CD14-positive monocyte (primary cell): ENCODE measurements around the gene TMPRSS12. TPM values are rescaled to one million over a fixed set of nuclear protein-coding genes. Genes with fewer than 3 reads are reported as not detected.
A peak's percentile ranks its signal among the peaks of the same experiment; 100 is the strongest.

Experiments
- DNase-seq, 3 donors: peaks; one replicate each; pipeline ENCODE4 v3.0.0-alpha.2; 2011 to 2022
- H2AFZ ChIP-seq: 2 replicates; pipeline ENCODE4 v1.6.0; 2012; ENCODE audit warnings: mild to moderate bottlenecking, low read depth, low read length, inconsistent platforms; ENCODE audit not compliant: insufficient read depth, poor library complexity, severe bottlenecking
- H3K27ac ChIP-seq, 2 donors: 1 replicate in 1 of 2; 2 replicates in 1 of 2; pipeline ENCODE4 v1.5.1; 2012 to 2013; ENCODE audit warnings: low read length in 2 of 2, control low read depth in 1 of 2, inconsistent platforms in 1 of 2, low read depth in 1 of 2, mild to moderate bottlenecking in 1 of 2
- H3K27me3 ChIP-seq, 2 donors: one replicate each; pipeline versions ENCODE4 v1.6.0 to v1.6.1; 2011 to 2013; ENCODE audit warnings: low read length in 2 of 2; ENCODE audit not compliant: control insufficient read depth in 2 of 2, insufficient read depth in 2 of 2
- H3K36me3 ChIP-seq, 2 donors: replicated peaks in 1 of 2; 1 replicate in 1 of 2; 2 replicates in 1 of 2; pipeline versions ENCODE4 v1.5.1 to v1.6.1; 2012 to 2013; ENCODE audit warnings: low read length in 2 of 2, control low read depth in 1 of 2, inconsistent platforms in 1 of 2, mild to moderate bottlenecking in 1 of 2; ENCODE audit not compliant: insufficient read depth in 2 of 2, control insufficient read depth in 1 of 2
- H3K4me1 ChIP-seq, 2 donors: 1 replicate in 1 of 2; 2 replicates in 1 of 2; pipeline versions ENCODE4 v1.5.1 to v1.6.1; 2012 to 2013; ENCODE audit warnings: low read length in 2 of 2, control low read depth in 1 of 2, inconsistent platforms in 1 of 2, mild to moderate bottlenecking in 1 of 2, moderate library complexity in 1 of 2; ENCODE audit not compliant: insufficient read depth in 2 of 2, control insufficient read depth in 1 of 2
- H3K4me2 ChIP-seq: replicated peaks from 2 replicates; pipeline ENCODE3; 2012; ENCODE audit warnings: low read length, moderate library complexity, mild to moderate bottlenecking; ENCODE audit not compliant: poor library complexity, severe bottlenecking; ENCODE audit errors: extremely low read depth
- H3K4me3 ChIP-seq, 3 experiments: fragments of 200-600 bp in 1 of 3; sonication (generic) in 1 of 3; replicated peaks in 1 of 3; 1 replicate in 2 of 3; 2 replicates in 1 of 3; pipeline ENCODE4 v1.5.1; 2011 to 2013; ENCODE audit warnings: low read length in 3 of 3, mild to moderate bottlenecking in 3 of 3, control low read depth in 2 of 3, low read depth in 2 of 3, inconsistent platforms in 1 of 3, moderate library complexity in 1 of 3
- H3K79me2 ChIP-seq: 2 replicates; pipeline ENCODE4 v1.6.0; 2012; ENCODE audit warnings: mild to moderate bottlenecking, control low read depth, inconsistent platforms, low read length, moderate library complexity; ENCODE audit not compliant: insufficient read depth
- H3K9ac ChIP-seq: 2 replicates; pipeline ENCODE4 v1.6.0; 2017; ENCODE audit warnings: low read length, mild to moderate bottlenecking; ENCODE audit not compliant: insufficient read depth, poor library complexity, severe bottlenecking
- H3K9me3 ChIP-seq, 2 donors: replicated peaks in 1 of 2; 1 replicate in 1 of 2; 2 replicates in 1 of 2; pipeline versions ENCODE4 v1.5.1 to v1.6.1; 2012 to 2013; ENCODE audit warnings: low read length in 2 of 2, control low read depth in 1 of 2; ENCODE audit not compliant: control insufficient read depth in 1 of 2, insufficient read depth in 1 of 2
- H4K20me1 ChIP-seq: 2 replicates; pipeline ENCODE4 v1.6.0; 2012; ENCODE audit warnings: mild to moderate bottlenecking, low read length, control low read depth, moderate library complexity; ENCODE audit not compliant: insufficient read depth
- H3K27ac Mint-ChIP-seq, 7 donors: one replicate each; pipeline ENCODE4 v1.8.0; 2020; ENCODE audit warnings: mild to moderate bottlenecking in 7 of 7, mixed read lengths in 7 of 7, moderate library complexity in 6 of 7, inconsistent platforms in 2 of 7
- H3K27me3 Mint-ChIP-seq, 3 donors: one replicate each; pipeline ENCODE4 v1.8.0; 2021 to 2022; ENCODE audit warnings: low read depth in 3 of 3, mild to moderate bottlenecking in 3 of 3, mixed read lengths in 3 of 3, moderate library complexity in 3 of 3, inconsistent platforms in 1 of 3
- H3K36me3 Mint-ChIP-seq, 2 donors: one replicate each; pipeline ENCODE4 v1.8.0; 2020; ENCODE audit warnings: mixed read lengths in 2 of 2, inconsistent platforms in 1 of 2, mild to moderate bottlenecking in 1 of 2
- H3K4me1 Mint-ChIP-seq: one replicate; pipeline ENCODE4 v1.8.0; 2020; ENCODE audit warnings: mild to moderate bottlenecking, mixed read lengths
- H3K4me3 Mint-ChIP-seq, 2 donors: one replicate each; pipeline ENCODE4 v1.8.0; 2020; ENCODE audit warnings: mild to moderate bottlenecking in 2 of 2, mixed read lengths in 2 of 2, moderate library complexity in 1 of 2
- H3K9me3 Mint-ChIP-seq, 7 donors: one replicate each; pipeline ENCODE4 v1.8.0; 2020 to 2022; ENCODE audit warnings: mixed read lengths in 7 of 7, mild to moderate bottlenecking in 6 of 7, moderate library complexity in 6 of 7, inconsistent platforms in 2 of 7
- CTCF ChIP-seq: fragments of 200-600 bp; IDR thresholded peaks from one replicate; pipeline ENCODE4 v1.8.0; 2022; ENCODE audit warnings: antibody characterized with exemption, mild to moderate bottlenecking
- WGBS: methylation state at CpG from one replicate; pipeline ENCODE4 v1.1.5; 2013; ENCODE audit warnings: missing lambda C conversion rate; ENCODE audit not compliant: insufficient coverage; 5-methylcytosine and 5-hydroxymethylcytosine counted together
- intact Hi-C, 2 donors: fragments of 100-400 bp; cut with micrococcal nuclease; formaldehyde crosslinking; loops; one replicate each; pipeline versions ENCODE4 v1.15.0 to v1.15.1; 2023
- polyA plus RNA-seq, 3 donors: library from polyadenylated mRNA; depleted of rRNA in 1 of 3; unstranded in 2 of 3; stranded (reverse) in 1 of 3; fragments of 300-500 nt in 2 of 3; fragments of >200 nt in 1 of 3; fragmentation: Illumina TruSeq in 2 of 3; gene quantifications; 1 replicate in 2 of 3; 2 replicates in 1 of 3; pipeline ENCODE4 v1.2.3, GENCODE V29; 2012 to 2021

The TMPRSS12 gene
- polyA plus RNA-seq, 3 donors, result not detected

DNA sequence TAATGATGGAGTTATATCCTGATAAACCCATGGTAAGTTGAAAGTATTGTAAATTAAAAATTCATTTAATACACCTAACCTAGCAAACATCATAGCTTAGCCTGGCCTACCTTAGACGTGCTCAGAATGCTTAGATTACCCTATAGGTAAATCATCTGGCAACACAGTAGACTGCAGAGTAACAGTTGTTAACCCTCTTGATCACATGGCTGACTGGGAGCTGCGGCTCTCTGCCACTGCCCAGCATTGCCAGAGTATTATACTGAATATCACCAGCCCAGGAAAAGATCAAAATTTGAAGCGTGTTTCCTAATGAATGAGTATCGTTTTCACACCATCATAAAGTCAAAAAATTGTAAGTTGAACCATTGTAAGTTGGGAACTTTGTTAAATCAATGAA, 17.8 kb upstream of the TMPRSS12 start:
- no peak for TF ChIP-seq CTCF
- DNase-seq, result no peak
- no peaks in the 10 kb centered on the region for H3K9me3 ChIP-seq
- no peak overlapping the region for H3K9ac ChIP-seq
- H4K20me1 ChIP-seq, result no peaks in the 10 kb centered on the region
- H3K36me3 Mint-ChIP-seq, result peaks cover 0 to 4% of the 10 kb centered on the region in 2 donors
- peaks cover under 1 to 14% of the 10 kb centered on the region in 2 donors for H3K36me3 ChIP-seq
- no peaks in the 10 kb centered on the region for H3K79me2 ChIP-seq
- intact Hi-C loops, result loop anchor here (5.0 kb wide), 2 partner anchors 202 to 527 kb away; partner anchors contain the start of gene SLC11A2 (in 2 of the 2)
- 65% methylated on average over 2 of the region's 4 CpGs for WGBS
- H3K27me3 Mint-ChIP-seq, result peaks cover 1 to 3% (median 2%) of the 10 kb centered on the region in 3 donors
- H3K4me3 Mint-ChIP-seq, result no peak overlapping the region
- peak overlapping the region in 4 of 7 donors; percentile 10 to 74 (median 30) for H3K27ac Mint-ChIP-seq
- H3K4me3 ChIP-seq, result no peak overlapping the region
- H3K4me2 ChIP-seq, result no peak overlapping the region
- H3K4me1 ChIP-seq, result peaks cover 0 to 3% of the 10 kb centered on the region in 2 donors
- H3K27ac ChIP-seq, result no peak overlapping the region
- H3K4me1 Mint-ChIP-seq, result peaks cover 5% of the 10 kb centered on the region
- no peaks in the 10 kb centered on the region for H3K27me3 ChIP-seq
- H2AFZ ChIP-seq, result no peak overlapping the region
- no peaks in the 10 kb centered on the region for H3K9me3 Mint-ChIP-seq

GRCh38 chr12:50825372-50825838, 17.3 kb upstream of the TMPRSS12 start:
- Histone ChIP-seq H3K27ac (no peak overlapping the region), H4K20me1 (no peaks in the 10 kb centered on the region), H3K36me3 (peaks cover 0 to 9% of the 10 kb centered on the region in 2 donors), H3K79me2 (no peaks in the 10 kb centered on the region), H3K9ac (no peak overlapping the region), H3K4me3 (no peak overlapping the region), H3K4me1 (peaks cover 0 to 3% of the 10 kb centered on the region in 2 donors), H3K4me2 (no peak overlapping the region), H3K9me3 (no peaks in the 10 kb centered on the region), H2AFZ (no peak overlapping the region), H3K27me3 (no peaks in the 10 kb centered on the region)
- intact Hi-C loops, result loop anchor here (5.0 kb wide), 2 partner anchors 202 to 527 kb away; partner anchors contain the start of gene SLC11A2 (in 2 of the 2)
- Mint-ChIP-seq H3K27ac (peak overlapping the region in 1 of 7 donors; percentile 49), H3K4me1 (peaks cover 5% of the 10 kb centered on the region), H3K9me3 (no peaks in the 10 kb centered on the region), H3K36me3 (peaks cover 0 to 3% of the 10 kb centered on the region in 2 donors), H3K4me3 (no peak overlapping the region), H3K27me3 (peaks cover 1 to 3% (median 2%) of the 10 kb centered on the region in 3 donors)
- TF ChIP-seq CTCF, result peak; percentile 76
- WGBS, result no CpG with 5 or more reads among the region's 2 CpGs
- DNase-seq, result peak; percentile 33 to 73 (median 62)
